Stimulated activated CD4-positive, alpha-beta T cell treated with anti-CD3 and anti-CD28 coated beads, Interleukin-15, amount 100 ng/mL, for 48 hours (primary cell): ENCODE data around the gene GAS7.

ENCODE experiments used
- DNase-seq, 2 donors: peaks; one replicate each; pipeline ENCODE4 v3.0.0-alpha.2; 2020; ENCODE audit warnings: low read depth in 2 of 2

GAS7 gene

DNA sequence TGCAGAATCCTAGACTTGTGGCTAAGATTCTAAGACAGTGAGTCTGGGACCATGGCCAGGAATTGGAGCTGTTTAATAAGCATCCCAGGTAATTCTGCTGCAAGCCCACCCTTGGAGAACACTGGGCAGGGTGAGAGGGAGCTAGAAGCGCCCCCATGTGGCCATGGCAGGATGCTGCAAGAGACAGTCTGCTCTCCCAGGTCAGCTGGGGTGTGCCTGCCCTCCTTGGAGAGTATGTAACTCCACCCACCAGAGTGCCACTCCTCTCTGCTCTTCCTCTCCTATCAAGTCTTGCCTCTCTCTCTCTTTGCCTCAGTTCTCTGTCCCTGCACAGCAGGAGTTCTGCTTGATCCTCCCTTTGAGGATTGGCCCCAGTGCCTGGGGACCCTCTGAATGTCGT lies 308.3 kb downstream of the GAS7 start:
- DNase-seq, result peak in 1 of 2 donors; percentile 2

DNA sequence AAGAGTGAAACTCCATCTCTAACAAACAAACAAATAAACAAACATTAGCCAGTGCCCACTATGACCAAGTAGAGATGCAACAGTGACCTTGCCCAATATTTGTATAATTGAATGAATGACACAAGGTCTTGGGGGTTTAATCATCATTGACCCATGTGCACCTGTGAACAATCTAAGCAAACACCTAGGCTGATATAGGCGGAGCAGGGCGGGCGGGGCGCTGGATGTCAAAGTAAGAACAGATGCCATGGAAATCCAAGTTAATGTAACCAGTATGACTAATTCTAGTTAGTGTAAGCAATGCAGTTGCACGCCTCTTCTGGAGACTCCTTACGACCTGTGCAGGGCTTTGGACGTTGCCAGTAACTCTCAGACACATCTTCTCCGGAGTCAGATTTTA lies 310.9 kb downstream of the GAS7 start:
- DNase-seq, result no peak

DNA sequence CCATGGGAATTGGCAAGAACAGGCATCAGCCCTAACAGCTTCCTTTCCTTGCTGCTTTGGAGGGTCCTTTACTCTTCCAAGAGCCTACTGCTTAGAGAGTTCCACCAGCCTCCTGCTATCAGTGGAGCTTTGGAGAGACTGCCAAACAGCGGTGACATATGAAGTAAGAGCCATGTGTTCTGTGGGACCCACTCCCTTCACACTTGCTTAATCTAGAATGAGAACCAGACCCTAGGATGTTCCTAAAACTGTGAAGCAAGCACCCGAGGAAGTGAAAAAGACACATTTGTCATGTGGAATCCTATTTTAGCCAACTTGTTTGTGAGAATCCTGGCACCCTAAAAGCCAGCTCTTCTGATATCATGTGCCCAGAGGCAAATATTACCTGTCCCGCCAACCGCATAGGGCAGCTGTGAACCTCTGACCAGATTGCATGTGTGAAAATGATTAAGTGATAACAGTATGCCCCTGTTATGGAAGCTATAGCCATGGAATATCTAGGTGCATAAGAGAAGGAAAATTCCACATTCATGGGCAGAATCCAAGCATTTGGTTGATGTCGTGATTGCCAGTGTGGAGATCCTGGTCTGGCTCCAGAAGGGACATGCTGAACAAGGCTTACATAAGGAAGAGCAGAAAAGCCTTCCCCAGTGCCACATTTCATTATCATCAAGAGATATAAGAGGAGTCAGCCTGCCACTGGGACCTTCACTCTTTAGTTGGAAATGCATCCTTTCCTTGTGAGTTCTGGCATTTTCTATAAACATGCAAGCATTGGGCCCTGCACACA lies 312.1 kb downstream of the GAS7 start:
- no peak for DNase-seq

DNA sequence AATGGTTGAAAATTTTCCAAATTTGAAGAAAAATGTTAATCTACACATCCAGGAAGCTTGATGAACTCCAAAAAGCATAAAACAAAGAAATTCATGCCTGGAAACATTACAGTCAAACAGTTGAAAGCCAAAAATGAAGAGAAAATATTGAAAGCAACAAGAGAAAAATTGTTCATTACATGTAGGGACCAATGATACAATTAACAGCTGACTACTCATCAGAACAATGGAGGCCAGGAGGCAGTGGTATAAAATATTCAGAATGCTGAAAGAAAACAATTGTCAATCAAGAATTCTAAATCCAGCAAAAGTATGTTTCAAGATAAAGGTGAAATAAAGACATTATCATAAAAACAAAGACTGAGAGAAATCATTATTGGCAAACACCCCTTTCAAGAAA lies 315.0 kb downstream of the GAS7 start:
- no peak for DNase-seq

DNA sequence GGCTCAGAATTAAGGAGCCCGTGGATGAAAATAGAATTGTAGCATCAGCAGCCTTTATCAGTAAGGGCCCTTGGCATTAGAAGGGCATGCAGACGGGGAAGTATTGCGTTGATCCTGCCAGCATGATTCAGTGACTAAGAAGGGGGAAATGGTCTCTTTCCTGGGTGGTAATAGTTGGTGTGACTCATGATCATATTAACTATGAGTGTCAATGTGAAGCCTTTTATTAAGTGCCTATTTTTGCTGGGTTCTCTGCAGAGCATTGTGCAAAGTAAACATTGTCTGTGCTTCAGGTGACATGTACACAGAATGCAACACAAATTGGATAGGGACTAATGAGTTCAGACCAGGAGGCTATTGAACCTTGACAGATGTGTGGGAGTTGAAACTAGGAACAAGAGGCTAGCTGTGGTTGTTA lies 317.8 kb downstream of the GAS7 start:
- no peak for DNase-seq

DNA sequence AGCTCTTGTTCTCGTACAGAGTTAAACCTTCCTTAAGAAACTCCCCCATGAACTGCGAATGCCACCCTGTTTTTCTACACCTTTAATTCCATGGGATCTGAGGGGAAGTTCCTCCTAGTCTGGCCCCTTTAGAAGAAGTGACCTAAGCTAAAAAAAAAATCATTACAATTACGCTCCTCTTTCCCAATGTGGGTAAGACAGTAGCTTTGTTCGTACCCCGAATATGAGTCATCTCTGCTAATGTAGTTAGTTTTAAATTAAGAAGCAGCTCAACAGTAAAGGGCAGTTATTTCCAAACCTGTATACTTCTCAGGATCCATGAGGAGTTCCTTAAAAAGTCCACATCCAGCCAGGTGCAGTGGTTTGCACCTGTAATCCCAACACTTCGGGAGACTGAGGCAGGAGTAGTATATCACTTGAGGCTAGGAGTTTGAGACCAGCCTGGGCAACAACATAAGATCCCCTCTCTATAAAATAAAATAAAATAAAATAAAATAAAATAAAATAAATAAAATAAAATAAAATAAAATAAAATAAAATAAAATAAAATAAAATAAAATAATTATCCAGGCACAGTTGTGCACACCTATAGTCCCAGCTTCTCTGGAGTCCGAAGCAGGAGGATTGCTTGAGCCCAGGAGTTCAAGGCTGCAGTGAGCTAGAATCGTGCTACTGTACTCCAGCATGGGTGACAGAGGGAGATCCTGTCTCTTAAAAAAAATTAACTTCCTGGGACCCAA lies 319.4 kb downstream of the GAS7 start:
- no peak for DNase-seq

DNA sequence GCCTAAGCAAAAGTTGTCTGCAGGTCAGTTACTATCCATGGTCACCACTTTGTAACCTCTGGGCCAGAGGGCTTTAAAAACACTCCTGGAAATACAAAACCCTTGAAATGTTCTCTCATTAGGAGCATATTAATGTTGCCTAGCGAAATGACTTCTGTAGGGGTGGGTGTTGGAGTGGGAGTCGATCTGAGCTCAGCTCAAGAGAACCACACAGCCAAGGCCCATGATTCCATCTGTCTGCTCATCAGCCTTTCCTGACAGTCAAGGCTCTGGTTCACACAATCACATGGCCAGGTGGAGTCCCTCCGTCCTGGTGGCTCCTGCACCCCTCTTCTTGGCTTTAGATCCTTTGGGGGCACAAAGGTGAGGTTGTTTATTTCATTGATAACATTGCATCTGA lies 320.1 kb downstream of the GAS7 start:
- DNase-seq, result no peak

DNA sequence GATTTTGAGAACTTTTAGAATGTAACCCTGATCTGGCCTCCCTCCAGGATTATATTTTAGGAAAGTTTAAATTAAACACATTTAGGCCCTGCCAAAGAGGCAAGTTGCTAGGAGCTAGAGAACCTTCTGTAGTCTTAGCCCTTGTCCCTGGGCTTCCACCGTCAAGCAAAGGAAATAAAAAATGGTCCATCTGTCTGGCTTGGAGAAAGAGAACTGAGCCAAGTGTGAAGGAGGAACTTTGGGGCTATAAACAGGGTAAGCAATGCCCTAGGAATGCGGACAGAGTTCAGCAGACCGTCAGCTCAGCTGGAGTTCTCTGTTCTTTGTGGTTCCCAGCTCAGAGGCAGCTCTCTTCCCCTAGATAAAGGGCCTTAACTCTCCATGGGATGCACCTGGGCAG lies 323.0 kb downstream of the GAS7 start:
- DNase-seq, result no peak

DNA sequence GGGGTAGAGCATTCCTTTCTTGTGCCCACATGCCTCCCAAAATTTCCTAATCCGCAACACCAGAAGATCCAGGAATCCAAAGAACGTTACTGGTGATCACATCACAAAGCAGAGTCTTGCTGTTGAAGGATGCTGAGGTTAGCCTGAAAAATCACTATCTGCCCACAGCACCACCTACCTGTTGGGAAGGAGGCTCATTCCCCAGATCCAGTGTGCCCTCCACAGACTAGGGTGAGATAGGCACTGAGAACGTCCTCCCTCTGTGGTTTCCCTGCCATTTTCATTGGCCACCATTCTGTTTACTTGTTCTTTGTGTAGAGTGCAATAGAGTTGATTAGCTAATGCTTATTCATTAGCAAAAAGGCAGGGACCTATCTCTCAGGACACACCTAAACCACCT lies 323.7 kb downstream of the GAS7 start:
- DNase-seq, result no peak

DNA sequence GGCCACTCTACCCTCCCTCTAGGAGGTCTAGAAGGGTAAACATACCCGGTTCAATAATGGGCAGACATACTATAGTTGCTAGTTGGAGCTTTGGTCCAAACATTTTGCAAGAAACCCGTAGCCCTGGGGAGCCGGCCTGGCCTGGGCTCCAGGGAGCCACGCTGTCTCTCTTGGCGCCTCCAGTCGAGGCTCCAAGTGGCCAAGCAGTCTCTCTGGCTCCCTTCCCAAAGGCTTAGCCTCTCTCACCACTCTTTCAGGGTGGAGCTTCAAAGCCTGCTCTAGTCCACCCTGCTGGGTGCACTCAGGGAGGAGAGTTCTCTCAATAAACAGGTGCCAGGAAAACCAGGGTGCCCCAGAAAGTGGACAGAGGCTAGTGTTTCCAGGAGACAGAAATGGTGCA lies 325.6 kb downstream of the GAS7 start:
- DNase-seq, result no peak

DNA sequence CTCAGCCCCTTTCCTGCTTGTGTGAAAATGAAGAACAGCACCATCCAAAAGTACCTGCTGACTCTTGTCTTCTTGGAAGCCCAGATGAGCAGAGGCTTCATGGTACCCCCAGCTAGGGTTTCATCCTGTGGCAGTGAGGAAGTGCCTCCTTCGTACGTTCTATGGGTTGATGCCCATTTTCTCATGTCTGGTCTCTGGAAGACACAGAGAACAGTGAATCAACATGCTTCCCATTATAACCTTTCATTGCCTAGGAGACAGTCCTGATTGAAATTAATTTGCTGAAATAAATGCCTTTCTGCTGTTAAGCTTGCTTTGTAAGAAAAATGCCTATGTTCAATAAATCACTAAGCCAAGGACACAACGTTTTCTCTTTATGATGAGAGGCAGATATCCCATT lies 329.9 kb downstream of the GAS7 start:
- DNase-seq, result no peak

DNA sequence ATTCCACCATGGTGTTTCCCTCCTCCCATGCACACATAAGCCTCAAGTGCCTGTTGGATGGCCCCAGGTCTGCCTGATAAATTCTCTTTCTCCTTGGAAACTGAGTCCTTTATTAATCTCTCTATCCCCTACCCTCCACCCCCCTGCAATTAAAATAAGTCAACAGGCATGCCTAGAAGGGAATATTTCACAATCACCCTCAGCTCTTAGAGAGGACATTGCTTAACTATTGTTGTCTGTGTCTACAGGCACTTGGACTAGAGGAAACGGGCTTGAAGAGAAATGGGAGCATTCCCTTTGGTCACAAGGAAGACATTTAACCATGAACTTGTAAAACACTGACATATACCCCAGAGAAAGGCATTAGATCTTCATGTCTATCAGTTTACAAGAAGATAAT lies 332.8 kb downstream of the GAS7 start:
- no peak for DNase-seq

DNA sequence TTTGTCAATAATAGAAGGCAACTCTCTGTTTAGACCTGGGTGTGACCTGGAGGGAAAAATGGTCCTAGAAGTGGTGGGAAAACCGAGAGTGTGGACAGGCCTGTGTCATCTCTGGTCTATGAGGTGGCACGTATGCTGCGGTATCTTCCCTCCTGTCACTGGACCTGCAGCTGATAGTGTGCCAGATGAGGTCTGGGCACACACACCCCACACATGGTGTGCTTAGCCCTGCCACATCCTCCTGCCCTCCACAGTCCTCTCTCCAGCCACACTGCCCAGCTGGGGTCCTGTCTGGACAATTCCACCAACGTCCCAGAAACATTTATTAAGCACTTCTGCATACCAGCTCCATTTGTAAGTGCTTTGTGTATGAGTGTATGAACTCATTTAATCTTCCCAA lies 335.5 kb downstream of the GAS7 start:
- no peak for DNase-seq

DNA sequence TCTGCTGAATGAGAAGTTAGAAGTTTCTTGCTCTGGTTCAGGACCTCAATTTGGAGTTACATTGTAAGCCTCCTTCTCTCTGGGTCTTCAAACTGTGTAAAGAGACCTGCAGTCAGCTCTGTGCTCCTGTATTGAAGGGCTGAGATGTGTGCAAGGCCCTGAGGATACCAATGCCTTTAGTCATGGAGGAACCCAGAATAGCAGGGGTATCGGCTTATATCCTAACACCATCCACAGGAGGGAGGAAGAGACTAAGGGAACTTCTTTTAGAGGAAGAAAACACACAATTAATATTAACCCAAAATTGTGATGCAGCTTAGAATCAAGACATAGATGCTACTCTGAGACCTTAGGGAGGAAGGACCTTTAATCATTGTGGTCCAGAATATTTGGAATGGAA lies 336.2 kb downstream of the GAS7 start:
- no peak for DNase-seq

DNA sequence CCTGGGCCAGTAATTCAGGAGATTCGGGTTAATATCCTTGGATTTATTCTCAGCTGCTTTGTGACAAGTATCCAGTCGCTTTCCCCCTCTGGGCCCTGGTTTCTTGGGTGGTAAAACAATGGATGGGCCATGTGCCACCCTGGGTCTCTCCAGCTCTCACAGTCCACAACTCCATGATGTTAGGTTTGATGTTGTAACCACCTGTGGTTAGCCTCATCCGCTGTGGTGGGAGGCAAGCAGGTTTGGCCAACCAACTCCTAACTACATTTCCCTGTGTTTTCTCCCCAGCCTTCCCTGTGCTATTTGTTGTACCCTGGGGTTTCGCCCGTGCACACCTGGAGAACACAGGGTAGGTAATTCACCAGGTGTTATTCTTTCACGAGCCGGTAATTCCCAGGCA lies 337.6 kb downstream of the GAS7 start:
- no peak for DNase-seq
